OCI-LY7 (cell line): Measurements from ENCODE around the gene LRRC4C. TPM values are rescaled to one million over a fixed set of nuclear protein-coding genes. Genes with fewer than 3 reads are reported as not detected.

Source experiments
- BruUV-seq: library from RNA; stranded (reverse); fragments of 400-500 nt; replicated peaks from 2 replicates; lab custom pipeline; 2021; lab: Mats Ljungman, UMichigan
- CTCF ChIA-PET: fragments of 300-600 bp; sonication (Branson Sonifier 250); formaldehyde crosslinking; loops from one replicate; lab custom pipeline; 2022; ENCODE audit warnings: antibody characterized with exemption; ENCODE audit not compliant: unreplicated experiment; lab: Charles Lee
- POLR2A ChIA-PET: fragments of 300-600 bp; sonication (Branson Sonifier 250); formaldehyde crosslinking; loops from one replicate; lab custom pipeline; 2022; ENCODE audit warnings: antibody characterized with exemption; lab: Charles Lee
- DNase-seq: peaks from one replicate; pipeline ENCODE4 v3.0.0-alpha.2; 2015; ENCODE audit warnings: low spot score
- H2AFZ ChIP-seq: fragments of 200-600 bp; sonication (generic), shearing (Covaris generic); 2 replicates; pipeline ENCODE4 v1.6.1; 2014; ENCODE audit warnings: mild to moderate bottlenecking, antibody characterized with exemption, low read length, moderate library complexity
- H3K27ac ChIP-seq: fragments of 200-600 bp; sonication (generic); 2 replicates; pipeline ENCODE4 v1.5.1; 2014; ENCODE audit warnings: mixed run types, low read depth, mild to moderate bottlenecking, moderate library complexity, low read length, inconsistent platforms; ENCODE audit not compliant: poor library complexity, severe bottlenecking
- H3K36me3 ChIP-seq: fragments of 200-600 bp; sonication (generic); 2 replicates; pipeline ENCODE4 v1.6.1; 2014; ENCODE audit warnings: mild to moderate bottlenecking, antibody characterized with exemption, low read length, moderate library complexity, mixed read lengths; ENCODE audit not compliant: insufficient read depth
- H3K4me1 ChIP-seq: fragments of 200-600 bp; sonication (generic); 2 replicates; pipeline ENCODE4 v1.5.1; 2014; ENCODE audit warnings: mild to moderate bottlenecking, low read length; ENCODE audit not compliant: insufficient read depth, poor library complexity, severe bottlenecking
- H3K4me2 ChIP-seq: fragments of 200-600 bp; sonication (generic); 2 replicates; pipeline ENCODE4 v1.6.1; 2014; ENCODE audit warnings: mild to moderate bottlenecking, low read length
- H3K4me3 ChIP-seq: fragments of 200-600 bp; sonication (generic); 2 replicates; pipeline ENCODE4 v1.5.1; 2014; ENCODE audit warnings: mild to moderate bottlenecking, low read depth, low read length; ENCODE audit not compliant: poor library complexity, severe bottlenecking
- H3K79me2 ChIP-seq: fragments of 200-600 bp; sonication (generic); 2 replicates; pipeline ENCODE4 v1.6.1; 2016; ENCODE audit warnings: low read depth, mild to moderate bottlenecking, low read length, moderate library complexity, mixed read lengths; ENCODE audit not compliant: insufficient read depth
- H3K9me2 ChIP-seq: fragments of 200-600 bp; sonication (generic); 2 replicates; pipeline ENCODE4 v1.6.1; 2016; ENCODE audit warnings: mild to moderate bottlenecking, low read length, mixed read lengths; ENCODE audit not compliant: insufficient read depth
- H3K9me3 ChIP-seq: fragments of 200-600 bp; sonication (generic); 2 replicates; pipeline ENCODE4 v1.6.1; 2014; ENCODE audit warnings: mild to moderate bottlenecking, mixed run types, low read length, mixed read lengths
- H4K20me1 ChIP-seq: fragments of 200-600 bp; sonication (generic); 2 replicates; pipeline ENCODE4 v1.6.1; 2014; ENCODE audit warnings: mild to moderate bottlenecking, antibody characterized with exemption, low read length, moderate library complexity, mixed read lengths; ENCODE audit not compliant: insufficient read depth
- EZH2phosphoT487 ChIP-seq: fragments of 200-600 bp; sonication (generic); IDR thresholded peaks from 2 replicates; pipeline ENCODE4 v1.6.1; 2018; ENCODE audit warnings: low read depth, borderline replicate concordance, mild to moderate bottlenecking, mixed run types, antibody characterized with exemption, low read length, moderate library complexity, mixed read lengths
- intact Hi-C: fragments of 100-400 bp; cut with micrococcal nuclease; formaldehyde crosslinking; loops from one replicate; pipeline ENCODE4 v1.10.0; 2022; ENCODE audit not compliant: unreplicated experiment
- total RNA-seq, 2 experiments: library from RNA; depleted of rRNA in 1 of 2; stranded (reverse); fragments of >200 nt in 1 of 2; shearing (Covaris generic) in 1 of 2; gene quantifications; 2 replicates each; pipeline ENCODE4 v1.2.3, GENCODE V29; 2014 to 2022
- TF ChIP-seq, protein P1 (sequence below): fragments of 200-600 bp; sonication (generic); conservative IDR thresholded peaks from 2 replicates; pipeline ENCODE4 v1.5.1; 2014; ENCODE audit warnings: mild to moderate bottlenecking, antibody characterized with exemption, low read length, moderate library complexity, mixed read lengths

Gene LRRC4C
- total RNA-seq, 2 experiments from 2014 or later: not detected

DNA sequence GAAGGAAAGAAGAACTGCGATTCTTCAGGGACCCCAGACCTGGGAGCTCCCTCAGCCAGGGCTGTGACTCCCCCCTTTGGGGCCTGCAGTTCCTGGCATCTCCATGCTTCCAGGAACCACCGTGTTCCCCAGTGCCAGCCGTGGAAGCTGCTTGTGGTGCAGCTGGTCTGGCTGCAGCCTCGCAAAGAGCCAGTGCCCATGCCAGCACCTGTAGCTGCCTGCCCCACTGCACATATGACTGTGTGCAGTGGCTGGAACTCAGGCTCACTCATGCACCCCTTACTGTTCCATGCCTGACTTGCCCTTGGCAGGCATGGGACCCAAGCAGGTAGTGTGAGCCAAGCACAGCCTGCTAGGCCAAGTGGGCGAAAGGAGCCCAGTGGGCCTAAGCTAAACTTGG lies 401.3 kb downstream of the LRRC4C start:
- no peak overlapping the region for H3K27ac ChIP-seq

GRCh38 chr11:41056892-41057569 lies 402.4 kb downstream of the LRRC4C start:
- H3K9me2 ChIP-seq: no peaks in the 10 kb centered on the region
- DNase-seq: no peak
- no peaks in the 10 kb centered on the region for H3K9me3 ChIP-seq
- H4K20me1 ChIP-seq: no peaks in the 10 kb centered on the region
- no peak overlapping the region for H2AFZ ChIP-seq
- H3K36me3 ChIP-seq: no peaks in the 10 kb centered on the region
- H3K27ac ChIP-seq: no peak overlapping the region
- no TSS peak for BruUV-seq
- no peak overlapping the region for H3K4me2 ChIP-seq
- intact Hi-C loops: no loop called here
- H3K79me2 ChIP-seq: no peaks in the 10 kb centered on the region
- POLR2A ChIA-PET: interaction anchor here (0.6 kb wide), 1 partner anchor 239 kb away, joined by 3 read pairs; no protein-coding TSS in a partner anchor
- TF ChIP-seq EZH2phosphoT487: no peak
- TF ChIP-seq, protein P1, sequence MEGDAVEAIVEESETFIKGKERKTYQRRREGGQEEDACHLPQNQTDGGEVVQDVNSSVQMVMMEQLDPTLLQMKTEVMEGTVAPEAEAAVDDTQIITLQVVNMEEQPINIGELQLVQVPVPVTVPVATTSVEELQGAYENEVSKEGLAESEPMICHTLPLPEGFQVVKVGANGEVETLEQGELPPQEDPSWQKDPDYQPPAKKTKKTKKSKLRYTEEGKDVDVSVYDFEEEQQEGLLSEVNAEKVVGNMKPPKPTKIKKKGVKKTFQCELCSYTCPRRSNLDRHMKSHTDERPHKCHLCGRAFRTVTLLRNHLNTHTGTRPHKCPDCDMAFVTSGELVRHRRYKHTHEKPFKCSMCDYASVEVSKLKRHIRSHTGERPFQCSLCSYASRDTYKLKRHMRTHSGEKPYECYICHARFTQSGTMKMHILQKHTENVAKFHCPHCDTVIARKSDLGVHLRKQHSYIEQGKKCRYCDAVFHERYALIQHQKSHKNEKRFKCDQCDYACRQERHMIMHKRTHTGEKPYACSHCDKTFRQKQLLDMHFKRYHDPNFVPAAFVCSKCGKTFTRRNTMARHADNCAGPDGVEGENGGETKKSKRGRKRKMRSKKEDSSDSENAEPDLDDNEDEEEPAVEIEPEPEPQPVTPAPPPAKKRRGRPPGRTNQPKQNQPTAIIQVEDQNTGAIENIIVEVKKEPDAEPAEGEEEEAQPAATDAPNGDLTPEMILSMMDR: no peak
- CTCF ChIA-PET: no interaction called here
- no peaks in the 10 kb centered on the region for H3K4me1 ChIP-seq
- H3K4me3 ChIP-seq: no peak overlapping the region

More for the DNA sequence above, 401.3 kb downstream of the LRRC4C start:
- no peak overlapping the region for H2AFZ ChIP-seq
- TF ChIP-seq EZH2phosphoT487: no peak
- TF ChIP-seq, protein P1: no peak
- ChIA-PET CTCF (no interaction called here), POLR2A (no interaction called here)
- no peaks in the 10 kb centered on the region for H3K4me1 ChIP-seq
- no peaks in the 10 kb centered on the region for H3K9me2 ChIP-seq
- no peaks in the 10 kb centered on the region for H3K36me3 ChIP-seq
- no peak for DNase-seq
- intact Hi-C loops: no loop called here
- H3K4me3 ChIP-seq: no peak overlapping the region
- H3K79me2 ChIP-seq: no peaks in the 10 kb centered on the region
- no peaks in the 10 kb centered on the region for H4K20me1 ChIP-seq
- H3K9me3 ChIP-seq: no peaks in the 10 kb centered on the region
- H3K4me2 ChIP-seq: no peak overlapping the region
- BruUV-seq: no TSS peak

- TF ChIP-seq, protein P1: no peak
- TF ChIP-seq EZH2phosphoT487: no peak
- no peaks in the 10 kb centered on the region for H3K9me3 ChIP-seq
- no peaks in the 10 kb centered on the region for H4K20me1 ChIP-seq
- H3K36me3 ChIP-seq: no peaks in the 10 kb centered on the region
- H3K4me2 ChIP-seq: no peak overlapping the region
- BruUV-seq: no TSS peak
- ChIA-PET CTCF (no interaction called here), POLR2A (interaction anchor here (0.7 kb wide), 1 partner anchor 10 kb away, joined by 3 read pairs; no protein-coding TSS in a partner anchor)
- no peaks in the 10 kb centered on the region for H3K4me1 ChIP-seq
- no peaks in the 10 kb centered on the region for H3K79me2 ChIP-seq
- no peak overlapping the region for H3K4me3 ChIP-seq
- H3K9me2 ChIP-seq: no peaks in the 10 kb centered on the region
- no peak overlapping the region for H2AFZ ChIP-seq
- no peak overlapping the region for H3K27ac ChIP-seq
- DNase-seq: no peak
- intact Hi-C loops: no loop called here
Measured at GRCh38 chr11:41053894-41054293, 405.6 kb downstream of the LRRC4C start.
